PC-3 (cell line): ENCODE data around the gene SERGEF.

Experiments
- CTCF ChIP-seq: fragments of 300-600 bp; sonication (generic); conservative IDR thresholded peaks from 2 replicates; pipeline ENCODE4 v1.5.1; 2017; ENCODE audit warnings: antibody characterized with exemption, low read depth, mild to moderate bottlenecking, low read length
- EZH2phosphoT487 ChIP-seq: fragments of 300-600 bp; sonication (generic); IDR thresholded peaks from 2 replicates; pipeline ENCODE4 v1.6.1; 2018; ENCODE audit warnings: mild to moderate bottlenecking, antibody characterized with exemption, low read length, borderline replicate concordance

- TF ChIP-seq CTCF = no peak
- no peak for TF ChIP-seq EZH2phosphoT487
Observed at GRCh38 chr11:17923217-17923616, 89.6 kb downstream of the SERGEF start.
